ENCODE data around the gene TPCN2. TPM values are rescaled to one million over a fixed set of nuclear protein-coding genes. Genes with fewer than 3 reads are reported as not detected.

The TPCN2 gene
- total and polyA plus RNA-seq, 2 donors from 2014 or later = 12.9 to 22.4 TPM

- H3K36me3 ChIP-seq (ENCODE audit: control insufficient read depth in 2 of 3, insufficient read depth in 3 of 3, low read length in 3 of 3) = peaks cover 2 to 14% (median 7%) of the 10 kb centered on the region in 3 donors
- H3K9me3 ChIP-seq (ENCODE audit: control insufficient read depth in 2 of 3, insufficient read depth in 1 of 3, low read length in 3 of 3) = no peaks in the 10 kb centered on the region
- no peak overlapping the region for H3K27ac ChIP-seq (ENCODE audit: low read depth in 2 of 2, low read length in 2 of 2)
- TF ChIP-seq CTCF (IDR thresholded peaks at IDR 0.05; ENCODE audit: borderline replicate concordance, extremely low read depth, insufficient read depth) = no peak
- H3K27me3 ChIP-seq (ENCODE audit: control insufficient read depth, insufficient read depth, low read length) = no peaks in the 10 kb centered on the region
- no peak overlapping the region for H3K4me3 ChIP-seq (ENCODE audit: low read length in 3 of 3)
- no peak for FAIRE-seq
- intact Hi-C loops (cut with DNase I) = no loop called here
- DNase-seq = peak in 4 of 5 donors; percentile 42 to 61 (median 52)
- no peaks in the 10 kb centered on the region for H3K4me1 ChIP-seq (ENCODE audit: control insufficient read depth in 2 of 3, insufficient read depth in 2 of 3, low read depth in 1 of 3, low read length in 3 of 3)
- no peak overlapping the region for H3K9ac ChIP-seq (ENCODE audit: low read length in 3 of 3)
Observed at GRCh38 chr11:69094111-69094914, 45.6 kb downstream of the TPCN2 start.

- H3K27ac ChIP-seq (ENCODE audit: low read depth in 2 of 2, low read length in 2 of 2) = no peak overlapping the region
- H3K9me3 ChIP-seq (ENCODE audit: control insufficient read depth in 2 of 3, insufficient read depth in 1 of 3, low read length in 3 of 3) = no peaks in the 10 kb centered on the region
- DNase-seq (no peak), FAIRE-seq (no peak)
- H3K9ac ChIP-seq (ENCODE audit: low read length in 3 of 3) = no peak overlapping the region
- no peak for TF ChIP-seq CTCF (IDR thresholded peaks at IDR 0.05; ENCODE audit: borderline replicate concordance, extremely low read depth, insufficient read depth)
- H3K36me3 ChIP-seq (ENCODE audit: control insufficient read depth in 2 of 3, insufficient read depth in 3 of 3, low read length in 3 of 3) = peaks cover 2 to 11% (median 7%) of the 10 kb centered on the region in 3 donors
- no peak overlapping the region for H3K4me3 ChIP-seq (ENCODE audit: low read length in 3 of 3)
- no peaks in the 10 kb centered on the region for H3K27me3 ChIP-seq (ENCODE audit: control insufficient read depth, insufficient read depth, low read length)
- intact Hi-C loops (cut with DNase I) = no loop called here
- H3K4me1 ChIP-seq (ENCODE audit: control insufficient read depth in 2 of 3, insufficient read depth in 2 of 3, low read depth in 1 of 3, low read length in 3 of 3) = no peaks in the 10 kb centered on the region
Observed at GRCh38 chr11:69094915-69095290, 46.2 kb downstream of the TPCN2 start.

GRCh38 chr11:69095300-69095699 is 46.6 kb downstream of the TPCN2 start:
- no peaks in the 10 kb centered on the region for H3K9me3 ChIP-seq (ENCODE audit: control insufficient read depth in 2 of 3, insufficient read depth in 1 of 3, low read length in 3 of 3)
- intact Hi-C loops (cut with DNase I) = no loop called here
- no peak overlapping the region for H3K4me3 ChIP-seq (ENCODE audit: low read length in 3 of 3)
- H3K27me3 ChIP-seq (ENCODE audit: control insufficient read depth, insufficient read depth, low read length) = no peaks in the 10 kb centered on the region
- no peak overlapping the region for H3K27ac ChIP-seq (ENCODE audit: low read depth in 2 of 2, low read length in 2 of 2)
- H3K9ac ChIP-seq (ENCODE audit: low read length in 3 of 3) = no peak overlapping the region
- DNase-seq (no peak), FAIRE-seq (no peak)
- TF ChIP-seq CTCF (IDR thresholded peaks at IDR 0.05; ENCODE audit: borderline replicate concordance, extremely low read depth, insufficient read depth) = no peak
- peaks cover 2 to 7% (median 3%) of the 10 kb centered on the region in 3 donors for H3K36me3 ChIP-seq (ENCODE audit: control insufficient read depth in 2 of 3, insufficient read depth in 3 of 3, low read length in 3 of 3)
- H3K4me1 ChIP-seq (ENCODE audit: control insufficient read depth in 2 of 3, insufficient read depth in 2 of 3, low read depth in 1 of 3, low read length in 3 of 3) = no peaks in the 10 kb centered on the region
